ENCODE measurements around the gene POMGNT1.

POMGNT1 gene

GRCh38 chr1:46221749-46222148, 23.5 kb upstream of the POMGNT1 start:
- peaks cover 9% of the 10 kb centered on the region for H3K4me1 Mint-ChIP-seq
- no peaks in the 10 kb centered on the region for H3K9me3 Mint-ChIP-seq
- DNase-seq (no peak), ATAC-seq (no peak)
- no peak overlapping the region for H3K4me3 Mint-ChIP-seq
- no peak overlapping the region for H3K27ac Mint-ChIP-seq
- H3K27me3 Mint-ChIP-seq = no peaks in the 10 kb centered on the region

- DNase-seq = no peak
- Mint-ChIP-seq H3K9me3 (no peaks in the 10 kb centered on the region), H3K27ac (no peak overlapping the region), H3K27me3 (no peaks in the 10 kb centered on the region), H3K4me1 (peaks cover 9% of the 10 kb centered on the region), H3K4me3 (no peak overlapping the region)
- ATAC-seq = no peak
Measured at GRCh38 chr1:46220808-46221207, 22.6 kb upstream of the POMGNT1 start.

GRCh38 chr1:46219551-46220520, 21.6 kb upstream of the POMGNT1 start:
- H3K4me1 Mint-ChIP-seq = peaks cover 9% of the 10 kb centered on the region
- no peak for ATAC-seq
- no peak overlapping the region for H3K4me3 Mint-ChIP-seq
- no peaks in the 10 kb centered on the region for H3K9me3 Mint-ChIP-seq
- H3K27me3 Mint-ChIP-seq = no peaks in the 10 kb centered on the region
- no peak for DNase-seq
- H3K27ac Mint-ChIP-seq = no peak overlapping the region

GRCh38 chr1:46218443-46218842, 20.2 kb upstream of the POMGNT1 start:
- H3K27ac Mint-ChIP-seq = no peak overlapping the region
- H3K4me3 Mint-ChIP-seq = no peak overlapping the region
- no peaks in the 10 kb centered on the region for H3K9me3 Mint-ChIP-seq
- DNase-seq (no peak), ATAC-seq (no peak)
- H3K27me3 Mint-ChIP-seq = no peaks in the 10 kb centered on the region
- peaks cover 5% of the 10 kb centered on the region for H3K4me1 Mint-ChIP-seq

- Mint-ChIP-seq H3K27me3 (no peaks in the 10 kb centered on the region), H3K4me1 (no peaks in the 10 kb centered on the region)
- no peak for ATAC-seq
Measured at GRCh38 chr1:46215504-46215903, 17.3 kb upstream of the POMGNT1 start.

GRCh38 chr1:46211051-46211450, 12.8 kb upstream of the POMGNT1 start:
- DNase-seq = no peak
- no peak overlapping the region for H3K27ac Mint-ChIP-seq
- H3K27me3 Mint-ChIP-seq = no peaks in the 10 kb centered on the region

More at GRCh38 chr1:46215504-46215903, 17.3 kb upstream of the POMGNT1 start:
- Mint-ChIP-seq H3K4me3 (no peak overlapping the region), H3K9me3 (no peaks in the 10 kb centered on the region), H3K27ac (no peak overlapping the region)
- no peak for DNase-seq

GRCh38 chr1:46210561-46210960, 12.3 kb upstream of the POMGNT1 start:
- Mint-ChIP-seq H3K4me1 (no peaks in the 10 kb centered on the region), H3K9me3 (no peaks in the 10 kb centered on the region), H3K4me3 (no peak overlapping the region), H3K27me3 (no peaks in the 10 kb centered on the region), H3K27ac (peak overlapping the region in 1 of 2 donors; percentile 85)
- DNase-seq (no peak), ATAC-seq (no peak)

More at GRCh38 chr1:46211051-46211450, 12.8 kb upstream of the POMGNT1 start:
- H3K9me3 Mint-ChIP-seq = no peaks in the 10 kb centered on the region
- ATAC-seq = no peak
- no peaks in the 10 kb centered on the region for H3K4me1 Mint-ChIP-seq
- no peak overlapping the region for H3K4me3 Mint-ChIP-seq

GRCh38 chr1:46206399-46206798, 8.2 kb upstream of the POMGNT1 start:
- peak overlapping the region in 1 of 2 donors; percentile 89 for H3K27ac Mint-ChIP-seq
- H3K4me3 Mint-ChIP-seq = no peak overlapping the region
- H3K27me3 Mint-ChIP-seq = peaks cover 17% of the 10 kb centered on the region
- ATAC-seq (no peak), DNase-seq (no peak)
- H3K4me1 Mint-ChIP-seq = peaks cover 21% of the 10 kb centered on the region
- H3K9me3 Mint-ChIP-seq = no peaks in the 10 kb centered on the region

- no peaks in the 10 kb centered on the region for H3K9me3 Mint-ChIP-seq
- no peak for DNase-seq
- H3K4me3 Mint-ChIP-seq = no peak overlapping the region
- H3K4me1 Mint-ChIP-seq = peaks cover 21% of the 10 kb centered on the region
- ATAC-seq = no peak
- peaks cover 17% of the 10 kb centered on the region for H3K27me3 Mint-ChIP-seq
- H3K27ac Mint-ChIP-seq = no peak overlapping the region
Measured at GRCh38 chr1:46205791-46206190, 7.6 kb upstream of the POMGNT1 start.

- DNase-seq = no peak
- Mint-ChIP-seq H3K27me3 (peaks cover 17% of the 10 kb centered on the region), H3K4me3 (no peak overlapping the region), H3K27ac (no peak overlapping the region), H3K4me1 (peaks cover 21% of the 10 kb centered on the region), H3K9me3 (no peaks in the 10 kb centered on the region)
- ATAC-seq = no peak
Measured at GRCh38 chr1:46205141-46205540, 6.9 kb upstream of the POMGNT1 start.

- no peak overlapping the region for H3K4me3 Mint-ChIP-seq
- peaks cover 17% of the 10 kb centered on the region for H3K27me3 Mint-ChIP-seq
- no peaks in the 10 kb centered on the region for H3K9me3 Mint-ChIP-seq
- ATAC-seq = no peak
- no peak for DNase-seq
- peaks cover 21% of the 10 kb centered on the region for H3K4me1 Mint-ChIP-seq
- no peak overlapping the region for H3K27ac Mint-ChIP-seq
Measured at GRCh38 chr1:46204406-46204742, 6.1 kb upstream of the POMGNT1 start.

GRCh38 chr1:46203738-46204405, 5.6 kb upstream of the POMGNT1 start:
- Mint-ChIP-seq H3K4me3 (peak overlapping the region; percentile 87 to 96), H3K27me3 (peaks cover 17% of the 10 kb centered on the region), H3K27ac (peak overlapping the region; percentile 19 to 20), H3K4me1 (peaks cover 21% of the 10 kb centered on the region), H3K9me3 (no peaks in the 10 kb centered on the region)
- DNase-seq = no peak
- peak; percentile 3 for ATAC-seq

GRCh38 chr1:46199233-46199749, 1.1 kb upstream of the POMGNT1 start:
- Mint-ChIP-seq H3K27me3 (peaks cover 17% of the 10 kb centered on the region), H3K27ac (no peak overlapping the region), H3K9me3 (no peaks in the 10 kb centered on the region), H3K4me3 (peak overlapping the region; percentile 79 to 86), H3K4me1 (peaks cover 39% of the 10 kb centered on the region)
- DNase-seq (no peak), ATAC-seq (no peak)

- no peak for ATAC-seq
Measured at GRCh38 chr1:46197560-46197963, 672 bp downstream of the POMGNT1 start.

GRCh38 chr1:46196609-46197008, 1.6 kb downstream of the POMGNT1 start:
- ATAC-seq = no peak
- Mint-ChIP-seq H3K9me3 (no peaks in the 10 kb centered on the region), H3K27ac (no peak overlapping the region), H3K4me3 (peak overlapping the region; percentile 56 to 85), H3K27me3 (no peaks in the 10 kb centered on the region), H3K4me1 (peaks cover 19% of the 10 kb centered on the region)
- no peak for DNase-seq

More at GRCh38 chr1:46197560-46197963, 672 bp downstream of the POMGNT1 start:
- no peaks in the 10 kb centered on the region for H3K9me3 Mint-ChIP-seq
- peaks cover 22% of the 10 kb centered on the region for H3K4me1 Mint-ChIP-seq
- no peak for DNase-seq
- H3K27ac Mint-ChIP-seq = peak overlapping the region in 1 of 2 donors; percentile 94
- peak overlapping the region; percentile 79 to 85 for H3K4me3 Mint-ChIP-seq
- peaks cover under 1% of the 10 kb centered on the region for H3K27me3 Mint-ChIP-seq

Data from stimulated activated naive CD8-positive, alpha-beta T cell treated with anti-CD3 and anti-CD28 coated beads, Interleukin-15, amount 100 ng/mL, for 72 hours (primary cell).